ENCODE results near the gene SPATA17. TPM values are rescaled to one million over a fixed set of nuclear protein-coding genes. Genes with fewer than 3 reads are reported as not detected.
"Not testable (repeated sequence)": the region's sequence is repeated elsewhere in the genome, so short reads cannot be mapped to it uniquely, and the experiment has no call there.

Gene SPATA17, protein sequence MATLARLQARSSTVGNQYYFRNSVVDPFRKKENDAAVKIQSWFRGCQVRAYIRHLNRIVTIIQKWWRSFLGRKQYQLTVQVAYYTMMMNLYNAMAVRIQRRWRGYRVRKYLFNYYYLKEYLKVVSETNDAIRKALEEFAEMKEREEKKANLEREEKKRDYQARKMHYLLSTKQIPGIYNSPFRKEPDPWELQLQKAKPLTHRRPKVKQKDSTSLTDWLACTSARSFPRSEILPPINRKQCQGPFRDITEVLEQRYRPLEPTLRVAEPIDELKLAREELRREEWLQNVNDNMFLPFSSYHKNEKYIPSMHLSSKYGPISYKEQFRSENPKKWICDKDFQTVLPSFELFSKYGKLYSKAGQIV
- not detected for total RNA-seq
- long read RNA-seq, partial matches to known transcripts, result 1 of 2 reads
- long read RNA-seq, other reads (novel, unspliced or antisense), result 1 of 2 reads

DNA sequence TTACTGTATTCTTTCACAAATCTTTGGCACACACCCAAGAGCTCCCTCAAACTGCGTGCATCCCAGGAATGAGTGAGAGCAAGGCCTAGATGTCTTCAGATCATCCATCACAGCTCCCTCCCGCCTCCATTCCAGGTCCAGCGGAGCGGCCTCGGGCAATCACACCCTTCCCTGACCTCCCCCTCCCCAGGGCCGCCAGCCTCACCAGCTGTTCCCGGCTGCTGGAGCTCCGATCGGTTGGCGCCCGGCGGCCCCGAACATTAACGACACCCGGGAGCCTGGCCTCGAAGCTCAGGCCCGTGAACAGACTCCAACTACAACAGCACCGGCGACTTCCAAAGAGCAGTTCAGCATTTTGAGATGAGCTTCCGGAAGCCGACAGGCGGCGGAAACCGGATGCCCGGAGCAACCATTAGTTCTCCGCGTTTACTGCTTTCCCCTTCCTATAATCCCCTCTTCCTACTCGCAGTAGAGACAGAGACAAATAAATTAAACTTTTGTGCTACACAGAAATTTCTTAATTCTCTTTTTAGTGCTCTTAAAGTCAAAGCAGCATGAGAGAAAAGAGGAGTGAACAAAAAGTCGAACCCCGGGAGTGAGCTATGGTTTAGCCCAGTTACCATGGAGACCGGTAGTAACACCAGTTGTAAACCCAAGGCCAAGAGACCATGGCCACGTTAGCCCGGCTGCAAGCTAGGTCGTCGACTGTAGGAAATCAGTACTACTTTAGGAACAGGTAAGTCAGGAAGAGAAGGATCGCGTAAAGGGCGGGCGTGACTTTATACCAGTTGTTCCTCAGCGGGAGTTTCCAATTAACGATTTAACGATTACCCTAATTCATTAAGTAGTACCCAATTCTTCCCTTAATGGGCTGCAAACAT lies at the start of gene SPATA17, which contains the start of gene GPATCH2:
Gene SPATA17 (plus strand): TSS at position 634 of the 881 bp plus-strand sequence. CDS start 35 bp downstream, at position 669.
Gene GPATCH2 (minus strand): TSS at position 380 of the 881 bp plus-strand sequence. CDS start 119 bp downstream, at position 261.
- DNase-seq (ENCODE audit: low spot score), result no peak

DNA sequence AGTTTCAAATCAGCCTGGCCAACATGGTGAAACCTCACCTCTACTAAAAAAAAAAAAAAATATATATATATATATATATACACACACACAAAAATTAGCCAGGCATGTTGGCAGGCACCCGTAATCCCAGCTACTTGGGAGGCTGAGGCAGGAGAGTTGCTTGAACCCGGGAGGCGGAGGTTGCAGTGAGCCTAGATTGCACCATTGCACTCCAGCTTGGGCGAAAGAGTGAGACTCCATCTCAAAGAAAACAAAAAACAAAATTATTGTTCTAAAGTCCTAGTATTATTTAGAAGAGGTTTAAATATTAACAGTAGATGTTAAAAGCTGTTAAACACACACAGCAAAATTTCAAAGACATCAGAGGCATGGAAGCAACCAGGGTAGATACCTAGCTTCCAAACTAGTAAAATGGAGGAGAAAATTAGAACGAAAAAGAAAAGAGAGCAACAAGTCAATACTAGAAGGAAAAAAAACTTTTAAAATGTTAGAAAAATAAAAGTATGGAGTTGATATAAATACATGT lies 46.8 kb upstream of the SPATA17 start:
- DNase-seq (ENCODE audit: low spot score), result not testable (repeated sequence)

DNA sequence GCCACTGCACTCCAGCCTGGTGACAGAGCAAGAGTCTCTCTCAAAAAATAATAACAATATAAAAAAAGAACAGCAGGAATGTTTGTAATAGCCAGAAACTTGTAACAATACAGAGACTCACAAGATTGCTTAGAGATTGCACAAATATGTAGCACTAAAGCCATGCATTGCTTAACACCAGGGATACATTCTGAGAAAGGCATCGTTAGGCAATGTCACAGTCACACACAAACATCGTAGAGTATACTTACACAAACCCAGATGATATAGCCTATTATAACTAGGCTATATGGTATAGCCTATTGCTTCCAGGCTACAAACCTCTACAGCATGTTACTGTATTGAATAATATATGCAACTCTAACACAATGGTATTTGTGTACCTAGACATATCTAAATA lies 45.6 kb upstream of the SPATA17 start:
- DNase-seq (ENCODE audit: low spot score), result no peak

DNA sequence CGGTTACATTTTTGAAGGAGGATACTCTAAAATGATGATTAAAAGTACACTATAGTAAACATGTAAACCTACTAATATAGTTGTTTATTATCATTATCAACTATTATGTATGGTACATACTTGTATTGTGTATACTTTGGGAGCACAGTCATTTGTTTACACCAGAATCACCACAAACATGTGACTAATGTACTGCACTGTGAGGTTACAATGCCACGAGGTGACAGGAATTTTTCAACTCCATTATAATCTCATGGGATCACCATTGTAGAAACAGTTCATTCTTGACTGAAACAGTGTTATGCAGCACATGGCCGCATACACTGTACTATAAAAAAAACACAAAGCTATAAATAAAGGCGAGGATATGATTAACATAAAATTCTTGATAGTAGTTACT lies 44.6 kb upstream of the SPATA17 start:
- no peak for DNase-seq (ENCODE audit: low spot score)

DNA sequence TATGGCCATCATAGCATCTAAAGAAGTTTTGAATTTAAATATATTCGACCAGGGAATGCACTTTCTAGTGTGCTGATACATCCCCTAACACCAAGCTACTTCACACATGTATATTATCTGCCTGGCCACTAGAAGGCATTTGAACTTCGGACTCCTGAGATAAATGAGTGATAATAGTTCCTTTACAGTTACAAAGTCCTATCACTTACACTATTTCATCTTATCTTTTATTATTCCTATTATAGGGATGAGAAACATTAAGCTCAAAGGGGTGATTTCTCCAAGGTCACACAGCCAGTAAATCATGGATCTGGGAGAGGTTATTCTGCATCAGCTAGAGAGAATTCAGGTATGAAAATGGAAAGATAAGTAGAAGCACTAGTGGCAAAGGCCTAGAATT lies 40.5 kb upstream of the SPATA17 start:
- DNase-seq (ENCODE audit: low spot score), result no peak

DNA sequence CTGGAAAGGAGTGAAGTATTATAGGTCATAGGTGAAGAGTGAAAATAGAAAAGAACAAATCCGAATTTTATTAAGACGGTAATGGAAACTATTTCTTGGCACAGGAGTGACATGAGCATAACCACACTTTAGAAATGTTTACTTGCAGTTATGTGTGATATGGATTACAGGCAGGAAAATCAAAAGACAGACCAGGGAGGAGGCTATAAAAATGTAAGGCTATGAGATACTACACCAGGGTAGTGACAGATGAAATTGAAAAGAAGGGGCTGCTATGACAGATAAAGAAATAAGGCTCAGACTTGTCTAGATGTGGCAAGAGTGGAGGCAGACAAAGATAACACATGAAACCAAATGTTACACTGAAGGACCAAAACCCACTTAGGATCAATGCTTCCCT lies 32.0 kb upstream of the SPATA17 start:
- DNase-seq (ENCODE audit: low spot score), result no peak

DNA sequence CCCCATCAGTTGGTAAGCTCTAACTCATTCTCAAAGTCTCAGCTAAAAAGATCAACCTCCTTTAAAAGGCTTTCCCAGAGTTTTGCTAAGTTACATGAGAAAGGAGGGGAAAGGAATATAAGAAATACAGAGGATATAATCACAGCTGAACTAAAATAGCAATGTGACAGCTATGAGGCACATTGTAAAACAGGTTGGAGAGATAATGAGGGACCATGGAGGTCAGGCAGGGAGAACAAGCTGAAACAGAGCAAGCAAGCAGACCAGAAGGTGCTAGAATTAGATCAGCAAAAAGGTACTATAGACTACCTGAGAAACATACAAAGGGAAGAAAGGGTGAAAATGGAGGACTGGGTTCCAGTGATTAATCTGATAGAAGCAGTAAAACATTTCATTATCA lies 28.8 kb upstream of the SPATA17 start:
- no peak for DNase-seq (ENCODE audit: low spot score)

DNA sequence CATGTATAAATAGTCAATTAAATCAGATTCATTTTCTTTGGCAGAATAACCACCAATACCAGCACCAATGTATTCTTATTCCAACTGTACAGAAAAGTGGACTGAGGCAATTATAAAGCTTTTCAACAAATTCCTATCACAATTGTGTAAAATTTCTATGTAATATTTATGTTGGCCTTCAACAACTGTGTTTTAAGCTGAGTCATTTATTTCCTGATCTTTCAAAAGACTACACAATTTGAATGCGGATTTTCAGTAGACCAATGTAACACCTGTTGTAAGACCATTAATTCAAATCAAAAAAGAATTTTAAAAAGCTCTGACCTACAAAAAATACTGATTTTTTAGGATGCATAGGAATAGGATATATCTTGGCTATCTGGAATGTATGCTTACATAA lies 25.8 kb upstream of the SPATA17 start:
- no peak for DNase-seq (ENCODE audit: low spot score)

DNA sequence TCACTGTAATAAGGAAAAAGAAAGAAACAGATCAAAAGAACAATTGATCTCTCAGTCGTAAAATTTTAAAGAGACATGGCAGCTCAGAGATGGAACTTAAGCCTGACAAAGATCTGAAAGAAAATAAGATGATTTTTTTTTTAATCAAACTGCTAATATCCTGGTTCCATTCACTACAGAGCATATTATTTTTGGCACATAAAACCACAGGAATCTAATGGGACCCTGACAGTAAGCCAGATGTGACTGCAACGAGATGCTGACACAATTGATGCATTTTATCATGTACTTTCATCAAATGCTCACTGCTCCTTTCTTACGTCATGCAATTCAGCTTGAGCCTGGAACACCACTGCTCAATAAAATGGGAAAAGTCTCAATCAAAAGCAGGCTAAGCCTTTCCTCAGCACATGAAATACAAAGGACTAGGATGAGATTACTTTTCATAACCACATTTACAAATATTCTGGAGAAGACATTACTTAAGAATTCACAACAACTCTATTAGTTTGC lies 16.9 kb upstream of the SPATA17 start:
- DNase-seq (ENCODE audit: low spot score), result no peak

DNA sequence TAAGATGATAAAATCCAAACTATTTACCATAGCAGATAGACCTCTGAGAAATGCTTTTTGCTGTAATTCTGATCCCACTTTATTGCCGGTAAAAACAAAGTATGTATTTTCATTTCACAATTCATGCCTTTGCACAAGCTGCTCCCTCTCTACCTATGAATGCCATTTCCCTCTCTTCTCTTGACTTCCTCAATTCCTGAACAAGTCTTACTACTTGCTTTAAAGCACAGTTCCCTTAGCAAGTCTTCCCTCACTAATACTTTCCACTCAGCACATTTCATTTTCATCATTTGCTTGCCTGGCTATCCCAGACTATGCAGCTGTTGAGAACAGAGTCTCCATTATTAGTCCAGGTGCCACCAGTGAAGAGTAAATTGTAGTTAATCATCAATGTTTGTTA lies 14.0 kb upstream of the SPATA17 start:
- no peak for DNase-seq (ENCODE audit: low spot score)

DNA sequence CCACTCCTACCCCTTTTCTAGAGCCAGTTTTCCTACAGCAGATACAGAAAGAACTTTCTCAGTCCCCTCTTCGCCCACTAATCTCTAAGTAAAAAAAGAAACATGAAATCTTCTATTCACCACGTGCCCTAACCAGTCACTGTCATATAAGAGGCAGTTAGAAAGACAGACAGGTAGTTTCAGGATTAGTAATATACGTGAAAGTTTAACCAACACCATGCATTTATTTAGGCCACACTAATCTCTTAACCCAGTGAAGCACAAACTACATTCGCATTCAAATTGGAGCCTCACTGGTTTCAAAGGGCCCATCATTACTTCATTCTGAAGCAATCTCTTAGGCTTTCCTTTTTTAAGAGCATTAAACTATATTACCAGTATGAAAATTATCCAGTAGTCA lies 10.3 kb upstream of the SPATA17 start:
- no peak for DNase-seq (ENCODE audit: low spot score)

DNA sequence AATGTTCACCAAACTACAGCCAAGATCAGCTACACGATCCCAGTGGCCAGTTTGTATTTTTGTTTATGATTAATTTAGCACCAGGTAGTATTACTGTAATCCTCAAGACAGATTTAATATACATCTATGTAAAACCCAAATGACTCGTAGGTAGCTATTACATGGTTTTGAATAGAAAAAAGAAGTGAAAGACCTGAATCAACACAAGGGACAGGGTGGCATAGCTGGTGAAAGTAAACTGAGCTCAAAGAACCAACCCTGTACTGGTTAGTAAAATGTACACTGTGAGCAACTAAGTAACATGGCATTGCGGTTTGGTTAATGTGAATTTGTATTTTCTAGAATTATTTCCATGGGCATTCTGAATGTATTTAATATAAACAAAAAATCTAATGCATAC lies 9.1 kb upstream of the SPATA17 start:
- DNase-seq (ENCODE audit: low spot score), result no peak

DNA sequence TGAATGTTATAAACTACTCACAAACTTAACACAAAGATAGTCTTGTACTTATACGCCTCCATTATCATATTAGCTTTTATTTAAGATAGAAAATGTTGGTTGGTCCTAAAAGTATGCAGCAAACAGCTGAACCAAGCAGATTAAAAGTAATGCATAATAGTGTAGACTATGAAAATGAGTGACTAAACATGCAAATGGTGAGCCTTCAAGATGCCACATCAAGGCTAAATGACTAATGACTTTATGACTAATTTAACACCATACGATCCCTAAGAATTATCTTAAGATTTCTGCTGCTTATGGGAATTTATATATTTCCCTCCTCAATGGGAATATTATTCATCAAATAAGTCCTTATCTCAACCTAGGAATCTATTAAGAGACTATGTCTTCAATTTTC lies 4.8 kb upstream of the SPATA17 start:
- DNase-seq (ENCODE audit: low spot score), result no peak

DNA sequence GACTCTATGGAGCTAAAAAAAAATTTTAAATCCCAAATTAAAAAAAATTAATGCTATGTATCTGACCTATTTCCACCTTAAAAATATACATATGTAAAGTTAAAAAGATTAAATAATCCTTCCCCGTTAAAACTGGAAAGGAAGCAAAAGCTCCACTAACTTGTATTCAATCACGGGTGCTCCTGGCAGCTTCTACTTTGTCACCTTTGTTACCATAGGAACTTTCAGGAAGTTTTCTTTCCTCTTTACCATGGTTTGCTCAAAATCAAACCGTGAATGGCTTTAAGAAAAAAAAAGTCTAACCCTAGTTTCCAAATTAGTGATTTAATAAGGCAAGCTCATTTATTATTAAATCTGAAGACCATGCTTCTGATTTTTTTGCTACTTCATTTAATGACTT lies 3.7 kb upstream of the SPATA17 start:
- no peak for DNase-seq (ENCODE audit: low spot score)

DNA sequence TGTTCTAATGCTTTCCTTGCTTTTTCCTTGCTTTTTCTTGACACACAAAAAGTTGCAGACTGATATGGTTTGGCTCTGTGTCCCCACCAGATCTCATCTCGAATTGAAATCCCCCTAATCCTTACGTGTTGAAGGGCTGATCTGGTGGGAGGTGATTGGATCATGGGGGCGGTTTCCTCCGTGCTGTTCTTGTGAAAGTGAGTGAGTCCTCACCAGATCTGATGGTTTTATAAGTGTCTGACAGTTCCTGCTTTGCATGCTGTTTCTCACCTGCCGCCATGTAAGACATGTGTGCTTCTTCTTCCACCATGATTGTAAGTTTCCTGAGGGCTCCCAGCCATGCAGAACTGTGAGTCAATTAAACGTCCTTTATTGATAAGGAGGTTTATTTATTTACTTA lies 11.3 kb downstream of the SPATA17 start:
- no peak for DNase-seq (ENCODE audit: low spot score)

DNA sequence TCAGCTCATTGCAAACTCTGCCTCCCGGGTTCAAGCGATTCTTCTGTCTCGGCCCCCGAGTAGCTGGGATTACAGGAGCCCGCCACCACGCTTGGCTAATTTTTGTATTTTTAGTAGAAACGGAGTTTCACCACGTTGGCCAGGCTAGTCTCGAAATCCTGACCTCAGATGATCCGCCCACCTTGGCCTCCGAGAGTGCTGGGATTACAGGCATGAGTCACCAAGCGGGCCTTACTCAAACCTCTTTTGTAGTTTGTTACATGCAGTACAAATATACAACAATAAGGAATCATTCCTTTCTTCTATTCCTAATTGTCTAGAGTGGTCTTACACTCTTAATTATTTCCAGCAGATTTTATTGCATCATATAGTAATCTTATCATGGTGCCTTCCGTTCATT lies 16.6 kb downstream of the SPATA17 start:
- no peak for DNase-seq (ENCODE audit: low spot score)

DNA sequence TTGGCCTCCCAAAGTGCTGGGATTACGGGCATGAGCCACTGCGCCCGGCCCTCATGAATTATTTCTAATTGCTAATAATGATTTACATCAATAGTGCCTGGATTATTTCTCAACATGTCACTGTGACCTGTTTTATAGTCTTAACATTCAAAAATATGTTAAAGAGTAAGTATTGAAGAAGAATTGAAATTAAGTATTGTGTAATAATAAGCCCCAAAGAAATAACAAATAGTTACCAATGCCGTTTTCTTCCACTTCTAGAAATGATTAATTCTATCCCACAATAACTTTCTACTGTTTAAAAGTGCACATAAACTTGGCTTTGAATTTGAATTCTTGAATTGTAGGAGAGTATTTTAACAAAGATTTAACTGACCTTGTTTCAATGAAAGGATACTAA lies 19.5 kb downstream of the SPATA17 start:
- DNase-seq (ENCODE audit: low spot score), result no peak

DNA sequence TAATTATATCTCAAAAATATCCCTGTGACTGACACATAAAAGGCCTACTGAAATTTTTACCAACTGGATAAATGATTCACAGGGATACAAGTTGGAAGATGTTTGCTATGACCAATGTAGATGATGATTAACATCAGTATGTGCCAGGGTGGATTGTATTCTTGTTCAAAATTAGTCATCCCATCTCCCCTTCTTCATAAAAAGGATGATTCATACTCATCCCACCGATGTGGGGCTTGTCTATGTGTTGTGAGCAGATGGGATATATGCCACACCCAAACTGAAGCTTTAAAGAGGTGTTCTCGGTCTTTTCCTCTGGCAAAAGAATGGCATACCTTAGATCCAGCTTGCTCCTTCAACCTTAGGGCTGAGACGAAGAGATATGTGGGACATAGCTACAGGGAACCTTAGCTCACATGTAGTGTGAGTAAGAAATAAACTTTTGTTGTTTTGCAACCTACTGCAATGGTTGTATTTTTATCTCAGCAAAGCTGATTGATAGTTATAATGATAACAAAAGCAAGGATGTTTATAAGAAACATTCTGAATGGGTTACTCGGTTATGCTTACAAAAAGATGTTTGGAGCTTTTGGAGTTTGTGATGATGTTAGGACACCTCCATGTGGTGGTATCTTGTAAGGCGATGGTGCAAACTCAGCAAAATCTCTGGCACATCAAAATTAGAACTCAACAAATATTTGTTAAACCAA lies 29.4 kb downstream of the SPATA17 start:
- no peak for DNase-seq (ENCODE audit: low spot score)

DNA sequence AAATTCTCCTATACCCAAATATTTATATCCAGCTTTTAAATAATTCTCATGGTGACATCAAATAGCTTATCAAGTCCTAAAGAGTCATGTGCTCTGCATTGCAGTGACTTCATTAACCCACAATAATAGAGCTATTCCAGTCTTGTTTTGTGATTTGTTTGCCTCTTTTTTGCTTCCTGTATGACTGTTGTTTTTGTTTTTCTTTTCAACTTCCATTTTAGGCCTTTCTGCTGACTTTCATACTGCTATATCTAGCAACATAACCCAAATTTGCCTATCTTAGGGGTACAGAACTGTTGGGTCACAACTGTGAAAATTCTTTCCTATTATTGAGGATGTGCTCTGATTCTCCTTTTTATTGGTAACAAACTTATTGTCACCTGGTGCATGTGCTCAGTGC lies 30.3 kb downstream of the SPATA17 start:
- DNase-seq (ENCODE audit: low spot score), result no peak

DNA sequence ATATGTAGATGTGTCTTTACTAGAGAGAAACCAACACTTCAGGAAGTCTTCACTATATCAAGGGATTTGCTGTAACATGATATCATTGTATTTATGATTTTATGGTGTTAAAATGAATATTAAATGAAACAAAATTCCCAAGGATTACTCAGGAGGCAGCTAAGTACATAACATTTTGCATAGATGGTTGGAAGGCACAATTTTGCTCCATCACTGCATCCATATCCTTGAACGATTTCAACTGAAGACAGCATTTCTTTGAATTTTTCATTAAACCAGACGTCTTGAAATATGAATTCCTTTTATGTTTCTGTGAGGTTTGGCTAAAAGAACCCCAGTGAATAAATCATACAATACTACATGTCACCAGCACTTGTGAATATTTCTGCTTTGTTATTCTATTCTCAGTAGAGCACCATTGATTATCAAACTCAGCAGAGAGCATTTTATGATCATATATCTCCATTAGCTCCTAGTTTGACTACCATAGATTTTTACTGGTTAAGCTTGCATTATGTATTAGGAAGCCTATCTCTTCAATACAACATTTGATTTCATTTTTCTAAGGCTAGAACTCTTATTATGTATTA lies 37.3 kb downstream of the SPATA17 start:
- DNase-seq (ENCODE audit: low spot score), result no peak

DNA sequence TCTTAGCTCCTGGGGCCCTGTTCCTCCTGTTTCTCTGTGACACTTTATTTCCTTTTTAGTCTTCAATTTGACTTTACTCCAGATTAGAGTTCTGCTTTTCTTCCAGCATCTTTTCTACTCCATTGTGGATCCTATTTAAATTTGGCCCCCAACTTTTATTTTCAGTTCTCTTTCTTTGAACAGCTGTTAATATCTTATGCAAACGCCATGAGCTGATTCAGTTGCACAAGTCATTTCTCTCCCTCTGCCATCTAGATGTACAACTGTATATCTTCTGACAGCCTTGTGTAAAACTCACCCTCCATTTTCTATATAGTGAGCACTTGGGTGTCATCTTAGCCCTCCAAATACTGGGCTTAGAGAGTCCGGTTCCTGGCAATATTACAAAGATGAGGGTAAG lies 42.2 kb downstream of the SPATA17 start:
- no peak for DNase-seq (ENCODE audit: low spot score)

Measured in mesenteric fat pad (tissue), 1 donor.